ENCODE results near the gene CCT7.
A peak's percentile ranks its signal among the peaks of the same experiment; 100 is the strongest.

The CCT7 gene

GRCh38 chr2:73210696-73211095, 23.4 kb upstream of the CCT7 start:
- Histone ChIP-seq H3K4me3 (replicated peaks; ENCODE audit: insufficient read depth, low read length) (no peak overlapping the region), H3K27ac (replicated peaks) (no peak overlapping the region), H3K27me3 (ENCODE audit: insufficient read depth, poor library complexity, severe bottlenecking) (no peaks in the 10 kb centered on the region)
- no peak for DNase-seq (ENCODE audit: low read depth in 1 of 2, low spot score in 1 of 2)
- TF ChIP-seq REST (IDR thresholded peaks at IDR 0.05; ENCODE audit: insufficient replicate concordance, low read depth) (no peak), GABPA (IDR thresholded peaks at IDR 0.05; ENCODE audit: low read depth) (no peak), CTCF (IDR thresholded peaks at IDR 0.05; ENCODE audit: insufficient read depth, low read length) (no peak), SPI1 (IDR thresholded peaks at IDR 0.05; ENCODE audit: borderline replicate concordance, low read depth) (no peak)

- DNase-seq (ENCODE audit: low read depth in 1 of 2, low spot score in 1 of 2): no peak
- no peaks in the 10 kb centered on the region for H3K27me3 ChIP-seq (ENCODE audit: insufficient read depth, poor library complexity, severe bottlenecking)
- H3K27ac ChIP-seq (replicated peaks): no peak overlapping the region
- no peak for TF ChIP-seq POLR2AphosphoS5 (IDR thresholded peaks at IDR 0.05; ENCODE audit: low read depth)
- no peak for TF ChIP-seq CTCF (IDR thresholded peaks at IDR 0.05; ENCODE audit: insufficient read depth, low read length)
- no peak for TF ChIP-seq REST (IDR thresholded peaks at IDR 0.05; ENCODE audit: insufficient replicate concordance, low read depth)
- no peak for TF ChIP-seq SPI1 (IDR thresholded peaks at IDR 0.05; ENCODE audit: borderline replicate concordance, low read depth)
- TF ChIP-seq GABPA (IDR thresholded peaks at IDR 0.05; ENCODE audit: low read depth): no peak
- no peak overlapping the region for H3K4me3 ChIP-seq (replicated peaks; ENCODE audit: insufficient read depth, low read length)
These were observed 22.0 kb upstream of the CCT7 start for GRCh38 chr2:73212098-73212447.

GRCh38 chr2:73212448-73213176, 21.5 kb upstream of the CCT7 start:
- no peaks in the 10 kb centered on the region for H3K27me3 ChIP-seq (ENCODE audit: insufficient read depth, poor library complexity, severe bottlenecking)
- TF ChIP-seq SPI1 (IDR thresholded peaks at IDR 0.05; ENCODE audit: borderline replicate concordance, low read depth) (no peak), REST (IDR thresholded peaks at IDR 0.05; ENCODE audit: insufficient replicate concordance, low read depth) (no peak), POLR2AphosphoS5 (IDR thresholded peaks at IDR 0.05; ENCODE audit: low read depth) (no peak), GABPA (IDR thresholded peaks at IDR 0.05; ENCODE audit: low read depth) (no peak), CTCF (IDR thresholded peaks at IDR 0.05; ENCODE audit: insufficient read depth, low read length) (peak; percentile 96)
- peak; percentile 35 to 67 for DNase-seq (ENCODE audit: low read depth in 1 of 2, low spot score in 1 of 2)
- no peak overlapping the region for H3K27ac ChIP-seq (replicated peaks)
- no peak overlapping the region for H3K4me3 ChIP-seq (replicated peaks; ENCODE audit: insufficient read depth, low read length)

Data from HL-60 (cell line).